Measurements from ENCODE around the gene SRRM4.

The SRRM4 gene

DNA sequence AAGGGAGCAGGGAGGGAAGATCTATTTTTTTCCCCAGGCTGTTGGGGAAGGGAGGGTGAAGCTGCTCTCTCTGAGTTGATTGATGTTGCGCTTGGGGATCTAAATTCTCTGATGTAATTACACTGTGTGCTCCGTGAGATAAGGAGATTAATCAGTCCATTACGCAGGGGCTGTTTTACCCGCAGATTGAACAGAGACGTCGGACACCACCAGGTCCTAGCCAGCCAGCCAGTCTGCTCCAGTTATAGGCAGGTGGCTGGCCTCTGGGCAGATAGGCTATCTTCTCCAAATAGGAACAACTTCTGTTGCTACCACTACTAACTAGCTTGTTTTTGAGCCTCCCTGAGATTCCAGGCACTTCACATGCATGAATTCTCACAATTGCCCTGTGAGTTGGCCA lies 91.1 kb downstream of the SRRM4 start:
- H3K4me3 ChIP-seq (ENCODE audit: low read depth, low read length) = no peak overlapping the region
- no peak for DNase-seq (ENCODE audit: low read depth)
- in situ Hi-C loops (cut with HindIII; ENCODE audit: low sequenced_read_pairs) = no loop called here
- TF ChIP-seq, protein P1, sequence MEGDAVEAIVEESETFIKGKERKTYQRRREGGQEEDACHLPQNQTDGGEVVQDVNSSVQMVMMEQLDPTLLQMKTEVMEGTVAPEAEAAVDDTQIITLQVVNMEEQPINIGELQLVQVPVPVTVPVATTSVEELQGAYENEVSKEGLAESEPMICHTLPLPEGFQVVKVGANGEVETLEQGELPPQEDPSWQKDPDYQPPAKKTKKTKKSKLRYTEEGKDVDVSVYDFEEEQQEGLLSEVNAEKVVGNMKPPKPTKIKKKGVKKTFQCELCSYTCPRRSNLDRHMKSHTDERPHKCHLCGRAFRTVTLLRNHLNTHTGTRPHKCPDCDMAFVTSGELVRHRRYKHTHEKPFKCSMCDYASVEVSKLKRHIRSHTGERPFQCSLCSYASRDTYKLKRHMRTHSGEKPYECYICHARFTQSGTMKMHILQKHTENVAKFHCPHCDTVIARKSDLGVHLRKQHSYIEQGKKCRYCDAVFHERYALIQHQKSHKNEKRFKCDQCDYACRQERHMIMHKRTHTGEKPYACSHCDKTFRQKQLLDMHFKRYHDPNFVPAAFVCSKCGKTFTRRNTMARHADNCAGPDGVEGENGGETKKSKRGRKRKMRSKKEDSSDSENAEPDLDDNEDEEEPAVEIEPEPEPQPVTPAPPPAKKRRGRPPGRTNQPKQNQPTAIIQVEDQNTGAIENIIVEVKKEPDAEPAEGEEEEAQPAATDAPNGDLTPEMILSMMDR (IDR thresholded peaks at IDR 0.05; ENCODE audit: low read depth, low read length, missing control alignments) = no peak

GRCh38 chr12:119075222-119075787 lies 94.0 kb downstream of the SRRM4 start:
- H3K4me3 ChIP-seq (ENCODE audit: low read depth, low read length) = no peak overlapping the region
- DNase-seq (ENCODE audit: low read depth) = no peak
- TF ChIP-seq, protein P1 (IDR thresholded peaks at IDR 0.05; ENCODE audit: low read depth, low read length, missing control alignments) = no peak
- in situ Hi-C loops (cut with HindIII; ENCODE audit: low sequenced_read_pairs) = no loop called here

- H3K4me3 ChIP-seq (ENCODE audit: low read depth, low read length) = no peak overlapping the region
- no peak for DNase-seq (ENCODE audit: low read depth)
- in situ Hi-C loops (cut with HindIII; ENCODE audit: low sequenced_read_pairs) = no loop called here
- TF ChIP-seq, protein P1 (IDR thresholded peaks at IDR 0.05; ENCODE audit: low read depth, low read length, missing control alignments) = no peak
Measured at GRCh38 chr12:119075918-119076317, 94.6 kb downstream of the SRRM4 start.

DNA sequence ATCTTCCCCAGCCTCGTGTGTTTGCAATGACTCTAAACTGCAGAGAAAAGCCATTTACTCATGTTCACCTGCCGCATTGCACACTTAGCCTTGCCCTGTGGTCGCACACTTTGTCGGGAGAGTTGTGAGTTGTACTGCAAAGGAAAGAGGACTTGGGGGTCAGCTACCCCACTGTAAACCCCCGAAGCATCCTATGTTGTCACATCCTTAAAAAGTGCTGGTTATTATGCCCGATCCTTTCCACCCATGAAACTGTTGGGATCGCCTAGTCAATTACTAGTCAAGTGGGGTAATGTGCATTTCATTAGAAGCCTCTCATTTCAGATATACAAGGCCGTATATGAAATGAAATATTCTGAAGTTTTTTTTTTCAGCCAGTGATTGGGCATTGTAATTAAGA lies 98.2 kb downstream of the SRRM4 start:
- no peak overlapping the region for H3K4me3 ChIP-seq (ENCODE audit: low read depth, low read length)
- in situ Hi-C loops (cut with HindIII; ENCODE audit: low sequenced_read_pairs) = no loop called here
- DNase-seq (ENCODE audit: low read depth) = no peak
- TF ChIP-seq, protein P1 (IDR thresholded peaks at IDR 0.05; ENCODE audit: low read depth, low read length, missing control alignments) = no peak

GRCh38 chr12:119082016-119082415 lies 100.7 kb downstream of the SRRM4 start:
- in situ Hi-C loops (cut with HindIII; ENCODE audit: low sequenced_read_pairs) = no loop called here
- H3K4me3 ChIP-seq (ENCODE audit: low read depth, low read length) = no peak overlapping the region
- TF ChIP-seq, protein P1 (IDR thresholded peaks at IDR 0.05; ENCODE audit: low read depth, low read length, missing control alignments) = no peak
- DNase-seq (ENCODE audit: low read depth) = no peak

DNA sequence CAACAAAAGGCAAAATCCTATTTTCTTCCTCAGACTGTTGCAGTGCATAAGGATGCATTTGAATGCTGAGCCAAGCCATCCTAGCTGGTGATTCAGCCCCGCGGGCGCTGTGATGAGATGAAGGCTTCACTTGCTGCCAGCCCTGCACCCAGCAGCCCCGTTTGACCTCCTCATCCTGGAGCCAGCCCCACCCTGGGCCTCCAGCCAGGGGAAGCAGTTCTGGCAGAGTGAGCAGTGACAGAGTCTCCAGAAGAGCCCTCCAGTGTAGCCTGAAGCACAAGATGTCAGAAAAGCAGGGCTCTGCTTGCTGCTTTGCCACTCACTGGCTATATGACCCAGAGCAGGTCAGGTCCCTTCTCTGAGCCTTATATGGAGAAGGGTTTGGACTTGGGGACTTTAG lies 101.2 kb downstream of the SRRM4 start:
- in situ Hi-C loops (cut with HindIII; ENCODE audit: low sequenced_read_pairs) = no loop called here
- H3K4me3 ChIP-seq (ENCODE audit: low read depth, low read length) = no peak overlapping the region
- DNase-seq (ENCODE audit: low read depth) = no peak
- TF ChIP-seq, protein P1 (IDR thresholded peaks at IDR 0.05; ENCODE audit: low read depth, low read length, missing control alignments) = no peak

Measured in astrocyte of the cerebellum (primary cell).